HG02798 (cell line): Measurements from ENCODE around the gene ALG11.
"Not testable (repeated sequence)": the region's sequence is repeated elsewhere in the genome, so short reads cannot be mapped to it uniquely, and the experiment has no call there.

Source experiments
- ATAC-seq: cut with Tn5 transposase; IDR thresholded peaks from one replicate; pipeline ENCODE4 v1.9.1; 2021; ENCODE audit warnings: mild to moderate bottlenecking; ENCODE audit not compliant: unreplicated experiment, poor library complexity

The ALG11 gene

GRCh38 chr13:52011632-52012511 is at the start of gene ALG11:
TSS of gene ALG11 (plus strand) at chr13:52012398. CDS start at chr13:52012419, 21 bp downstream.
- ATAC-seq, result peak; percentile 100

- ATAC-seq, result no peak
These were observed 46.0 kb upstream of the ALG11 start for GRCh38 chr13:51966186-51966585.

- no peak for ATAC-seq
These were observed 44.4 kb upstream of the ALG11 start for GRCh38 chr13:51967482-51968446.

GRCh38 chr13:51970349-51970748 is 41.8 kb upstream of the ALG11 start:
- no peak for ATAC-seq

GRCh38 chr13:51971520-51972426 is 40.4 kb upstream of the ALG11 start:
- no peak for ATAC-seq

- no peak for ATAC-seq
These were observed 37.7 kb upstream of the ALG11 start for GRCh38 chr13:51974482-51974881.

- ATAC-seq, result no peak
These were observed 35.8 kb upstream of the ALG11 start for GRCh38 chr13:51976423-51976822.

GRCh38 chr13:51976890-51977289 is 35.3 kb upstream of the ALG11 start:
- ATAC-seq, result no peak

- no peak for ATAC-seq
These were observed 34.6 kb upstream of the ALG11 start for GRCh38 chr13:51977625-51978024.

- ATAC-seq, result no peak
These were observed 33.2 kb upstream of the ALG11 start for GRCh38 chr13:51978796-51979556.

GRCh38 chr13:51980908-51981307 is 31.3 kb upstream of the ALG11 start:
- no peak for ATAC-seq

GRCh38 chr13:51981355-51981754 is 30.8 kb upstream of the ALG11 start:
- ATAC-seq, result no peak

GRCh38 chr13:51983292-51983691 is 28.9 kb upstream of the ALG11 start:
- not testable (repeated sequence) for ATAC-seq

GRCh38 chr13:51984904-51985303 is 27.3 kb upstream of the ALG11 start:
- not testable (repeated sequence) for ATAC-seq

GRCh38 chr13:51988988-51989618 is 23.1 kb upstream of the ALG11 start:
- no peak for ATAC-seq

GRCh38 chr13:51993713-51994112 is 18.5 kb upstream of the ALG11 start:
- no peak for ATAC-seq

- ATAC-seq, result no peak
These were observed 16.3 kb upstream of the ALG11 start for GRCh38 chr13:51995677-51996551.

GRCh38 chr13:51996641-51997040 is 15.6 kb upstream of the ALG11 start:
- no peak for ATAC-seq
